ENCODE results near the gene MRPL39.

The MRPL39 gene

GRCh38 chr21:25566645-25567044 is 40.6 kb downstream of the MRPL39 start:
- Mint-ChIP-seq H3K36me3 (peaks cover 79% of the 10 kb centered on the region), H3K27ac (peak overlapping the region; percentile 98), H3K4me1 (ENCODE audit: low read depth) (peaks cover 14% of the 10 kb centered on the region), H3K27me3 (no peaks in the 10 kb centered on the region), H3K4me3 (peak overlapping the region; percentile 95), H3K9me3 (ENCODE audit: low read depth) (no peaks in the 10 kb centered on the region)

GRCh38 chr21:25565272-25566211 is 41.7 kb downstream of the MRPL39 start:
- H3K27ac Mint-ChIP-seq, result peak overlapping the region; percentile 98
- no peaks in the 10 kb centered on the region for H3K9me3 Mint-ChIP-seq (ENCODE audit: low read depth)
- H3K4me3 Mint-ChIP-seq, result peak overlapping the region; percentile 95
- no peaks in the 10 kb centered on the region for H3K27me3 Mint-ChIP-seq
- peaks cover 70% of the 10 kb centered on the region for H3K36me3 Mint-ChIP-seq
- peaks cover 19% of the 10 kb centered on the region for H3K4me1 Mint-ChIP-seq (ENCODE audit: low read depth)

- H3K36me3 Mint-ChIP-seq, result peaks cover 62% of the 10 kb centered on the region
Measured at GRCh38 chr21:25564349-25564948, 42.8 kb downstream of the MRPL39 start.

GRCh38 chr21:25563361-25564116 is 43.7 kb downstream of the MRPL39 start:
- Mint-ChIP-seq H3K27me3 (no peaks in the 10 kb centered on the region), H3K4me3 (peak overlapping the region; percentile 95), H3K9me3 (ENCODE audit: low read depth) (no peaks in the 10 kb centered on the region), H3K4me1 (ENCODE audit: low read depth) (peaks cover 32% of the 10 kb centered on the region), H3K27ac (peak overlapping the region; percentile 98), H3K36me3 (peaks cover 56% of the 10 kb centered on the region)

More at GRCh38 chr21:25564349-25564948, 42.8 kb downstream of the MRPL39 start:
- H3K27ac Mint-ChIP-seq, result peak overlapping the region; percentile 98
- H3K4me3 Mint-ChIP-seq, result peak overlapping the region; percentile 95
- H3K27me3 Mint-ChIP-seq, result no peaks in the 10 kb centered on the region
- no peaks in the 10 kb centered on the region for H3K9me3 Mint-ChIP-seq (ENCODE audit: low read depth)
- H3K4me1 Mint-ChIP-seq (ENCODE audit: low read depth), result peaks cover 27% of the 10 kb centered on the region

- Mint-ChIP-seq H3K4me3 (peak overlapping the region; percentile 95), H3K4me1 (ENCODE audit: low read depth) (peaks cover 38% of the 10 kb centered on the region), H3K36me3 (peaks cover 48% of the 10 kb centered on the region), H3K9me3 (ENCODE audit: low read depth) (no peaks in the 10 kb centered on the region), H3K27ac (peak overlapping the region; percentile 98), H3K27me3 (no peaks in the 10 kb centered on the region)
Measured at GRCh38 chr21:25562660-25563059, 44.6 kb downstream of the MRPL39 start.

GRCh38 chr21:25561668-25562641 is 45.3 kb downstream of the MRPL39 start:
- Mint-ChIP-seq H3K4me3 (peak overlapping the region; percentile 95), H3K36me3 (peaks cover 41% of the 10 kb centered on the region), H3K4me1 (ENCODE audit: low read depth) (peaks cover 45% of the 10 kb centered on the region), H3K9me3 (ENCODE audit: low read depth) (no peaks in the 10 kb centered on the region), H3K27me3 (no peaks in the 10 kb centered on the region), H3K27ac (peak overlapping the region; percentile 98)

GRCh38 chr21:25560891-25561290 is 46.4 kb downstream of the MRPL39 start:
- H3K9me3 Mint-ChIP-seq (ENCODE audit: low read depth), result no peaks in the 10 kb centered on the region
- H3K27ac Mint-ChIP-seq, result peak overlapping the region; percentile 98
- H3K4me3 Mint-ChIP-seq, result peak overlapping the region; percentile 95
- no peaks in the 10 kb centered on the region for H3K27me3 Mint-ChIP-seq
- H3K4me1 Mint-ChIP-seq (ENCODE audit: low read depth), result peaks cover 54% of the 10 kb centered on the region
- peaks cover 32% of the 10 kb centered on the region for H3K36me3 Mint-ChIP-seq

- peak overlapping the region; percentile 98 for H3K27ac Mint-ChIP-seq
- peaks cover 60% of the 10 kb centered on the region for H3K4me1 Mint-ChIP-seq (ENCODE audit: low read depth)
- peak overlapping the region; percentile 95 for H3K4me3 Mint-ChIP-seq
- H3K27me3 Mint-ChIP-seq, result no peaks in the 10 kb centered on the region
- H3K9me3 Mint-ChIP-seq (ENCODE audit: low read depth), result no peaks in the 10 kb centered on the region
- peaks cover 26% of the 10 kb centered on the region for H3K36me3 Mint-ChIP-seq
Measured at GRCh38 chr21:25560271-25560685, 47.0 kb downstream of the MRPL39 start.

GRCh38 chr21:25559746-25560145 is 47.5 kb downstream of the MRPL39 start:
- peaks cover 63% of the 10 kb centered on the region for H3K4me1 Mint-ChIP-seq (ENCODE audit: low read depth)
- H3K4me3 Mint-ChIP-seq, result peak overlapping the region; percentile 95
- H3K9me3 Mint-ChIP-seq (ENCODE audit: low read depth), result no peaks in the 10 kb centered on the region
- H3K27ac Mint-ChIP-seq, result peak overlapping the region; percentile 98
- peaks cover 22% of the 10 kb centered on the region for H3K36me3 Mint-ChIP-seq
- H3K27me3 Mint-ChIP-seq, result no peaks in the 10 kb centered on the region

GRCh38 chr21:25558123-25558522 is 49.2 kb downstream of the MRPL39 start:
- H3K4me1 Mint-ChIP-seq (ENCODE audit: low read depth), result peaks cover 64% of the 10 kb centered on the region
- H3K36me3 Mint-ChIP-seq, result peaks cover 8% of the 10 kb centered on the region
- H3K9me3 Mint-ChIP-seq (ENCODE audit: low read depth), result no peaks in the 10 kb centered on the region
- peak overlapping the region; percentile 81 for H3K27ac Mint-ChIP-seq
- no peaks in the 10 kb centered on the region for H3K27me3 Mint-ChIP-seq
- peak overlapping the region; percentile 1 for H3K4me3 Mint-ChIP-seq

- Mint-ChIP-seq H3K4me1 (ENCODE audit: low read depth) (peaks cover 62% of the 10 kb centered on the region), H3K27me3 (no peaks in the 10 kb centered on the region), H3K4me3 (no peak overlapping the region), H3K27ac (peak overlapping the region; percentile 75), H3K9me3 (ENCODE audit: low read depth) (no peaks in the 10 kb centered on the region), H3K36me3 (peaks cover 2% of the 10 kb centered on the region)
Measured at GRCh38 chr21:25557180-25557579, 50.1 kb downstream of the MRPL39 start.

- peaks cover 55% of the 10 kb centered on the region for H3K4me1 Mint-ChIP-seq (ENCODE audit: low read depth)
- H3K36me3 Mint-ChIP-seq, result peaks cover 2% of the 10 kb centered on the region
- H3K4me3 Mint-ChIP-seq, result peak overlapping the region; percentile 46
- peak overlapping the region; percentile 93 for H3K27ac Mint-ChIP-seq
- no peaks in the 10 kb centered on the region for H3K27me3 Mint-ChIP-seq
- H3K9me3 Mint-ChIP-seq (ENCODE audit: low read depth), result no peaks in the 10 kb centered on the region
Measured at GRCh38 chr21:25556091-25556490, 51.2 kb downstream of the MRPL39 start.

GRCh38 chr21:25555492-25555891 is 51.8 kb downstream of the MRPL39 start:
- H3K27ac Mint-ChIP-seq, result peak overlapping the region; percentile 93
- H3K36me3 Mint-ChIP-seq, result peaks cover 2% of the 10 kb centered on the region
- H3K4me3 Mint-ChIP-seq, result peak overlapping the region; percentile 46
- no peaks in the 10 kb centered on the region for H3K27me3 Mint-ChIP-seq
- no peaks in the 10 kb centered on the region for H3K9me3 Mint-ChIP-seq (ENCODE audit: low read depth)
- peaks cover 49% of the 10 kb centered on the region for H3K4me1 Mint-ChIP-seq (ENCODE audit: low read depth)

- Mint-ChIP-seq H3K9me3 (ENCODE audit: low read depth) (no peaks in the 10 kb centered on the region), H3K27me3 (no peaks in the 10 kb centered on the region), H3K36me3 (peaks cover 2% of the 10 kb centered on the region), H3K4me1 (ENCODE audit: low read depth) (peaks cover 30% of the 10 kb centered on the region), H3K4me3 (no peak overlapping the region), H3K27ac (no peak overlapping the region)
Measured at GRCh38 chr21:25552856-25553255, 54.4 kb downstream of the MRPL39 start.
